Stimulated activated CD8-positive, alpha-beta memory T cell treated with anti-CD3 and anti-CD28 coated beads, Interleukin-4, amount 100 ng/mL, for 1 hour (primary cell): Measurements from ENCODE around the gene FXR1.
"Not testable (repeated sequence)": the region's sequence is repeated elsewhere in the genome, so short reads cannot be mapped to it uniquely, and the experiment has no call there.

ENCODE experiments used
- DNase-seq, 2 donors: peaks; one replicate each; pipeline ENCODE4 v3.0.0-alpha.2; 2020; ENCODE audit warnings: low read depth in 2 of 2, low spot score in 1 of 2

The FXR1 gene

DNA sequence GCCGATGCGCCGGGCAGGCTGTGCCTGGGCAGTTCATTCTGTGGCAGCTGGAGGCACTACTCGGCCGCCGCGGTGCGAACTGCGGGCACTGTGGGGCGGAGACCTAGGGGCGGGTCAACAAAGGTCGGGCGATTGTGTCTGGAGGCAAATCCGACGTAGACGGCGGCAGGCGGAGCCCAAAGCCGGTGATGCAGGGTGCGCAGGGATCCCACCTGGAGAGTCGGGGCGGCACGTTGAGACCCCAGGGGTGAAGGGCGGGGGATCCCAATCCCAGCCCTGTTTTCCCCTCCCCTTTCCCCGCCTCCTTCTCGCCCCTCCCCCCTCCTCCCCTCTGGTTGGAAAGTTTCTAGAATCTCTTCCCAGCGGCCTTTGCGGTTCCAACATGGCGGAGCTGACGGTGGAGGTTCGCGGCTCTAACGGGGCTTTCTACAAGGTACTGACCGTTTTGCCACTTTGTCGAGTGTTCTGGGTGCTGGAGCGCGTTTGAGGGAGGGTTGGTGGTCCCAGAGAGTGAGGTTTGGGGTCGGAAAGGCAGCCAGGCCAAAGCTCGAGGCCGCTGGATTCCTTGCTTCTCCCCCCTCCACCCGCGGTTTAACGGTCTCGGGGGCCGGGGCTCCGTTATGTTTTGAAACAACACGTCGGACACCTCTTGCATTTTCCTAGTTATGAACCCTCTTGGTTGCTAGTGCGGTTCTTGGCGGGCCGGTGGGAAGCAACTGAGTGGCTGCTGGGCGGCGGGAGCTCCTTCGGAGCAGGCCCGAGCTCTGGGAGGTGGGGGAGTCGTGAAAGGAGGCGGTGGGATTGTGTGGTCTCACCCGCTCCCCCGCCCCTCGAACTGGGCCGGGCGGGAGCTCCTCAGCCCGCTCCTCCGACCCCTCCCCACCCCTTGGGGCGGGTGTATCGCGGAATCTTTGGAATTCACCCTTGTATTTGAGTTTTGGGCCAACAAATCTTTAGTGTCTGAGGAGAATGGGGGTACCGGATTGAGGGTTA is at the start of gene FXR1:
TSS of gene FXR1 (plus strand) at position 367 of the 993 bp plus-strand sequence. CDS start at position 383, 16 bp downstream.
- DNase-seq, result peak; percentile 76 to 79

DNA sequence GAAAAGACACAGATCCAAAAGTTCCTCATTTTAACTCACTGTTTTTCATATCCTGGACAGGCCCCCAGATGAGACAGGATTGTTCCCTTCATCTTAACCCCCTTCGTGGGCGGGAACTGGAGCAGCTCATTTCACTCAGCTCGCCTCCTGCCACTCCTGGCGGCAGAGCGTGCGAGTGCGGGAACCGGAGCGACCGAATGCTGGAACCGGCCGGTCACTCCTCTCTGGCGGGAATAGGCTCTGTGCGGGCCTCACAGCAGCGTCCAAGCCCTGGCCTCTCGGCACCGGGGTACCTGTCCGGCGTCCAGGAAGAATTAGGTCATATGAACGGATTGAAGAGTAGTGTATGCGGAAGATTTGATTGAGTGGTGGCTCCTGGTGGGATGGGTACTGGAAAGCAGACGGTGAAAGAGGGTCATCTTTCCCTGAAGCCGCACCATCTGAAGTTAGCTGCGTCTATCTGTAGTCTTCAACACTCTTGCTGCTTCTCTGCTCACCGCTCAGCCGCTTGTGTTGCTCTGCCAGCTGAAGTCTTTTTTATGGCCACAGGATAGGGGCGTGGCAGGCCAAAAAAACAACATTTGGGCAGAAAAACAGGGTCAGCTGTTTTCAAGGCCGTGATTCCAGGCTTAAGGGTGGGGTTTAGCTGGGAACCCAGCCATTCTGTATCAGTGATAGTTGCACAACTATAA is 42.3 kb upstream of the FXR1 start:
- no peak for DNase-seq

- DNase-seq, result no peak
Measured at GRCh38 chr3:180871901-180872300, 40.6 kb upstream of the FXR1 start.

GRCh38 chr3:180872430-180872829 is 40.0 kb upstream of the FXR1 start:
- not testable (repeated sequence) for DNase-seq

GRCh38 chr3:180875124-180875698 is 37.3 kb upstream of the FXR1 start:
- DNase-seq, result no peak

- DNase-seq, result no peak
Measured at GRCh38 chr3:180881065-180881801, 31.2 kb upstream of the FXR1 start.

DNA sequence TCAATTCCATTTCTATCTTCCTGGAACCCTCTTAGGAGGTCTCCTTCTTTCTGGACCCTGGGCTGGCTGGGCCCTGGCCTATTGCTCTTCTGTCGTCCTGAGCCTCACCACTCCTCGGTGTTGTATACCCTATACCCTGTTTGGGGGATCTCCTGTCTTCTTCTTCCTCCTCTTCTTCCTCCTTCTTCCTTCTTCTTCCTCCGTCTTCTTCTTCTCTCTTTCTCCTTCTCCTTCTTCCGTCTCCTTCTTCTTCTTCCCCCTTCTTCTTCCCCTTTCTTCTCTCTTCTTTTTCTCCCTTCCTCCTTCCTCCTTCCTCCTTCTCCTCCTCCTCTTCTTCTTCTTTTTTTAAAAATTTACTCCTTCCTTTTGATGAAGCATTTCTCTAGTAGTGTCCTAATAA is 30.4 kb upstream of the FXR1 start:
- DNase-seq, result no peak

DNA sequence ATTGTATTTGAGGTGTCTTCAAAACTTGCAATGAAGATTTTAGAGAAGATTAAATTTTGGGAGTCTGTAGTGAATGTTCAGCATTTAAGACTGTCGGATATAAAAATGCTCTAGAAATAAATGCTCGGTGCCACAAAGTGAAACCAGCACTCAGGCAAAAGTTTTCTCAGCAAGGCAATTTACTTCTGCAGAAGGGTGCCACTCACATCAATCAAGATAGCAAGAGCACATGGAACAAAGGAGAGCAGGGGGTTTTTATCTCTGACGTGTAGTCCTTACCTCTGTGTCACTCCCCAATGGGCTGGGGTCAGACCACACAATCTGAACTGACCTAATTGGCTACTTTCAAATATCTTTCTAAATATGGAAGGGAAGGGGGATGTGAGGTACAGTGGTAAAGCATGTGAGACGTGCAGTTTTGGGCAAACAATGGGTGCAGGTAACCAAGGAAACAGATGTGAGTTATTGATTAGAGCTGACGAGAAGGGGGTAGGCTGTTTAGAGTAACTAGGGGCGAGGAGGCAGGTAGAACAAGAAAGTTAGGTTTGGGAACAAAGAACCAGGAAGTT is 23.4 kb upstream of the FXR1 start:
- DNase-seq, result no peak

- DNase-seq, result no peak
Measured at GRCh38 chr3:180898572-180898971, 13.9 kb upstream of the FXR1 start.

DNA sequence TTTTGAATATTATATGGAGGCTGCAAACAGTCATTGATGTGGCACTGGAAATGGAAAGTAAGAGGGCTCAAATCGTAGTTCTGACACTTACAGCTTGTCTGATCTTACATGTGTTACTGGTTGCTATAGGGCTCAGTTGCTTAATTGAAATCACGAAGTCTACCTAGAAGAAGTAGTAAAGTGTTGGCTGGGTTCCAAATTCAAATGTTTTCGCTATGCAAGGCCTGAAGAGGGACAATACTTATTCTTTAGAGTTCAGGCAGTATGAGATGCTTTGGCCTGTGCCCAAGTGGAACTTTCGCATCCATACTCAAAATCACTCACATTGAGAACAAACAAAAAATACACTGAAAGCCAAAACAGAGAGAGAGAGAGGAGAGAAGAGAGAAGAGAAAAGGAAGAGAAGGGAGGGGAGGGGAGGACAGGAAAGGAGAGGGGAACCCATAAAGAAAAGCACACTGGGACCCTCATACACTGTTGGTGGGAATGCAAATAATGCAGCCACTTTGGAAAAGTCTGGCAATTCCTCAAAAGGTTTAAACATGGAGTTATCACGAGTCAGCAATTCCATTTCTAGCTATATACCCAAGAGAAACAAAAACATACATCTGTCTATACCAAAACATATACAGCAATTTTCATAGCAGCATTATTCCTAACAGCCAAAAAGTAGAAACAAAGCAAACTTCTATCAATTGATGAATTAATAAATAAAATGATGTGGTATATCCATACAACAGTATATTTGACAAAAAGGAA is 2.9 kb upstream of the FXR1 start:
- no peak for DNase-seq

DNA sequence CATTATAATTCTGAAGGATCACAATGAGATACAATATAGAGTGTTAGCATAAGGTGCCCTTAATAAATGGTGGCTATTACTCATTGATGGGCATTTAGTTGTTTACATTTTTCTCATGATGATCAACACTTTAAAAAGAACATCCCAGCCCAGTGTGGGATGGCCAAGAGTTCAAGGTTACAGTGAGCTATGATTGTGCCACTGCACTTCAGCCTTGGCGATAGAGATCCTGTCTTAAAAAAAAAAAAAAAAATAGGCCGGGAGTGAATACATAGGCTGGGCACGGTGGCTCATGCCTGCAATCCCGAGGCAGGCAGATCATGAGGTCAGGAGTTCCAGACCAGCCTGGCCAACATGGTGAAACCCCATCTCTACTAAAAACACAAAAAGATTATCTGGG is 1.6 kb upstream of the FXR1 start:
- DNase-seq, result no peak

DNA sequence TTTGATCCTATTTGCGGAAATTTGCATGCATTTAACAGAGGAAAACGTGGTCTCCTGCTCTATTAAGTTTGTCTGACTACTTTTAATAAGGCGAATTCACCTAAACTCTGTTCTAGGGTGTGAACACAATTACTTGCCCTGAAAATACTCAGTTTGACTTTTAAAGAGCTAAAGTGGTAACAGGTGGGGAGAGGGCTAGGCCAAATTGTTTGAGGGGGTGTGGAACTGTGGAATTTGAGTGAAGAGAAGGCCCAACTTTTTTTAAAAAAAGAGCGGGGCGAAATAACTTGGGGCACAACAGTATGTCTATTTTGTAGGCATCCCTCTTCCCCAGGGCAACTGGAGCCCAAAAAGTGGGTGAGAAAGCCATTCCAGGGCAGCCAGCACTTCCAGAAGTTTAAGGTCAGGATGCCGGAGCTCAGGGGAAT is 580 bp upstream of the FXR1 start:
- no peak for DNase-seq

DNA sequence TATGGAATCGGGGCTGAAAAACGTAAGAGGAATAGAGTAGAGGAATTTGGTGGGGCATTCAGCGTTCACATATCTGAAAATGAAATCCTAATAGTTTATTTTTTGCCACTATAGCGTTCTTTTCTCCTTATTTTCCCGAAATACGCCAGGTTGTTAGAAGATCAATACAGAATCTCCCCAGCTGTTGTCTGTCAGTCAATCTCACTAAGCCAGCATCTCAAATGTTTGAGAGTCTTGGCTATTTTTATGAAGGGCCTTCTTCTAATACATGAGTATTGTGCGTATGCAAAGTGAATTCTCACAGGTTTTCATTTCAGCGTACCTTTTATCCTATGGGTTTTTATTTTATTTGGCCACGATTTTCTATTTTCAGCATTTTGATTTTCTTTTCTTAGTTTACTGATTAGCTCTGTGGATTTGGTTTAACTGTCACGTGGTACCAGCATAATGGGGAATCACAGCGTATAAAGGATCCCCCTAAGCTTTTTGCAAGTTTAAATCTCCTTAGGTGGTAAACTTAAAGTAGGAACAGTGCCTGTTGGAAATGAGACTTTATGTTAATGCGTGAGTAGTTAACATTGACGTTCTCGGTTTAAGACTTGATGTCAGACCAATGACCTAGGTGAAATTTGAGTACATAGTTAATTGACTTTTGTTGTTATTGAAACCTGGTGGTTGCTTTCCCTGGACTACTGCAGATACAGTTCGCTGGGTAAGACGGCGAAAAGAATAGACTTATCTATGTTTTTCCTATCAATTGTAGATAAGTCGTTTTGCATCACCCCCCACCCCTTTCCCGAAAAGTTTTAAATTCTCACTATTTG is 1.3 kb downstream of the FXR1 start:
- no peak for DNase-seq

GRCh38 chr3:180918542-180918941 is 6.1 kb downstream of the FXR1 start:
- DNase-seq, result no peak

DNA sequence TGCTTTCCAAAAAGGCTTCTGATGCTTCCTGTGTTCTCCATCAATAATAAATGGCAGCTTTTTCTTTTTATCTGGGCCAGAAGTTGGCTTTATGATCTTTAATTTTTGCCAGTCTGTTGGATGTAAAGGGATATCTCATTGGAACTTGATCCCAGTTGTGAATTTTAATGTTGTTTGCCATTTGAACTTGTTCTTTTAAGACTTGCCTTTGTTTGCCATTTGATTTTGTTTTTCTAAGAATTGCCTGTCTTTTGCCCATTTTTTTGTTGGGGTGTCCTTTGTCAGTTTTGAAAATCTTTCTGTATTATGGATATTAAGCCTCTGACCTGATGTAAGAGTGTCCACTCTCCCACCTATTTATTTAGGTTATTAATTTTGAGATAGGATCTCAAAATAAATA is 9.8 kb downstream of the FXR1 start:
- no peak for DNase-seq

- DNase-seq, result no peak
Measured at GRCh38 chr3:180923561-180923960, 11.1 kb downstream of the FXR1 start.

- no peak for DNase-seq
Measured at GRCh38 chr3:180926526-180926925, 14.1 kb downstream of the FXR1 start.

DNA sequence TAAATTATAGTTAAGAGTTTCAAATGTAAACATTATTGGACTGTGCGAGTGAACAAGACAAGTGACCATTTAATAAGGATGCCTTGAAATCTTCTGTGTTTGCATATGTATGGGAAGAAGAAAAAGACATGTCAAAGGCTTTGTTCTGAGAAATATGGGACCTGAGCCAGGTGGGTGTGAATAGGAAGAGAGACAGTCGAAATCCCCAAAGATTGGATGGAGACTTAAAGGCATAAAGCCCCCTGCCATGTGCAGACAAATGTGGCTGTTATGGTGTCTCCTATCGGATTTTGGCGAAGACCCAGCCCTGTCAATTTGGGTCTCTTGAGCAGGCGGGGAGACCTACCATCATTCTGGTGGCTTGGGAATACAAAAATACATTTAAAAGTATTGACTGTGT is 16.9 kb downstream of the FXR1 start:
- no peak for DNase-seq

DNA sequence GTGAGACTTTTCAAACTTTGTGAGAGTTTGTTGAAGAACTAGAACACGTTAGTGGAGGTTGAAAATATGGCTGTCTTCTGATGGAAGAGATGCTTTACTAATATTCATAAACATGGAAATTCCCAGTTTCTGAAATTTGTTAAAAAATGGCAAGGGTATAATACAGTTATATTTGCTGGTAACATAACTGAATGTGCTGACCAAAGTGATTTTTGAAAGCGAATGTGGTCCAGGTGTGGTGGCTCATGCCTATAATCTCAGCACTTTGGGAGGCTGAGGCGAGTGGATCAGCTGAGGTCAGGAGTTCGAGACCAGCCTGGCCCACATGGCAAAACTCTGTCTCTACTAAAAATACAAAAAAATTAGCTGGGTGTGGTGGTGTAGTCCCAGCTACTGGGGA is 18.1 kb downstream of the FXR1 start:
- no peak for DNase-seq
